ENCODE data around the gene AOPEP.

Gene AOPEP

DNA sequence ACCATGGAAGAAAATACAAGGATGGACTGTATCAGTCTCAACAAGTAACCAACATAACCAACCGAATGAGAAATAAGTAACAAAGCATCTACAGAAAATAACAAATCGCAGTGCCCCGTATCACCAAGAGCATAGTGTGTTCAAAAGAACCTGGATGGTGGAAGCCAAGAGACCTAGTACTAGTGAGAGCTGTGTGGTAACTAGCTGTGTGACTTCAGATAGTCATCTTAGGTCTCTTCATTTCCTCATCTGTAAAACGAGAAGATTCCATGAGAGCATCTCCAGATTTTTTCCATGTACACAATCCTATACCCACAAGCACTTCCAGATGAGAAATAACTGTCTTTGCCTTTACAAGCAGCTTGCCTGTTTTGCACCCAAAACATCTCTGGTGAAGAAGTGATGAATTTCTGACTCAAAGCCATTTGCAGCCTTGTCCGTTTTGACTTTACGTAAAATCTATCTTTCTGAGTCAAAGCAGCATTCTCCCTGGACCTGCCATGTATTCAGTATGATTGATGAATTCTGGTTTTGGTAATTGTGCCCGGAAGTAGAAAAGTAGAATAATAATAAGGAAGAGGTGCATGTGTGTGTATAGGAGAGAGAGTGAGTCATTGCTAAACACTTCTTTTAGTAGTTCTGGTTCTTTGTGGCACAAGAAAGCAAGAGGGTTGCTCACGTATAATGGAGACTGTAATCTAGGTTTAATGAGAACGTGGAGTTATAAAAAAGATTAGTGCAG, 41.0 kb downstream of the AOPEP start:
- H3K36me3 ChIP-seq (ENCODE audit: control insufficient read depth in 1 of 2, insufficient read depth in 2 of 2, low read length in 2 of 2) = no peaks in the 10 kb centered on the region
- no peak overlapping the region for H3K27ac ChIP-seq (ENCODE audit: low read length)
- H3K27me3 ChIP-seq (ENCODE audit: low read depth, low read length) = no peaks in the 10 kb centered on the region
- no peak overlapping the region for H3K4me3 ChIP-seq (ENCODE audit: low read depth in 1 of 2, low read length in 2 of 2)
- H3K4me1 ChIP-seq (ENCODE audit: control insufficient read depth in 1 of 2, insufficient read depth in 2 of 2, low read length in 2 of 2) = no peaks in the 10 kb centered on the region
- H3K9me3 ChIP-seq (ENCODE audit: control insufficient read depth in 1 of 2, low read length in 2 of 2) = no peaks in the 10 kb centered on the region

DNA sequence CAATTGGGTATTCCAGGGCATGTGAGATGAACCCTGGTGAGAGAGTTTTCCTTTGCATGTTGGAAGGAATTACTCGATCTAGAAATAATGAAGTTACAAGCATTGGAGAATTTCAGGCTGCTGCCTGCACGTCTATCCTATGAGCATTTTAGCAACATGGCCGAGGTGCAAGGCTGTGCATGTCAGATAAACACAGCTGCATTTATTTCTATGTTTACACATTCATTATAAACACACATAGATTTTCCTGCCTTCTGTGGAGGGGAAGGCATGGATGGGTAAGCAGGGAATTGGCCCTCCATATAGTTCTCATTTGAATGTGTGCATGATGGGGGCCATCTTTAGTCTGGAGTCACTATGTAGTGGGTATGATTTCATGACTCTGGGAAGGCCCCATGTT, 42.3 kb downstream of the AOPEP start:
- Histone ChIP-seq H3K27ac (ENCODE audit: low read length) (no peak overlapping the region), H3K4me3 (ENCODE audit: low read depth in 1 of 2, low read length in 2 of 2) (no peak overlapping the region), H3K36me3 (ENCODE audit: control insufficient read depth in 1 of 2, insufficient read depth in 2 of 2, low read length in 2 of 2) (no peaks in the 10 kb centered on the region), H3K27me3 (ENCODE audit: low read depth, low read length) (no peaks in the 10 kb centered on the region), H3K4me1 (ENCODE audit: control insufficient read depth in 1 of 2, insufficient read depth in 2 of 2, low read length in 2 of 2) (peaks cover 0 to 7% of the 10 kb centered on the region in 2 donors), H3K9me3 (ENCODE audit: control insufficient read depth in 1 of 2, low read length in 2 of 2) (no peaks in the 10 kb centered on the region)

DNA sequence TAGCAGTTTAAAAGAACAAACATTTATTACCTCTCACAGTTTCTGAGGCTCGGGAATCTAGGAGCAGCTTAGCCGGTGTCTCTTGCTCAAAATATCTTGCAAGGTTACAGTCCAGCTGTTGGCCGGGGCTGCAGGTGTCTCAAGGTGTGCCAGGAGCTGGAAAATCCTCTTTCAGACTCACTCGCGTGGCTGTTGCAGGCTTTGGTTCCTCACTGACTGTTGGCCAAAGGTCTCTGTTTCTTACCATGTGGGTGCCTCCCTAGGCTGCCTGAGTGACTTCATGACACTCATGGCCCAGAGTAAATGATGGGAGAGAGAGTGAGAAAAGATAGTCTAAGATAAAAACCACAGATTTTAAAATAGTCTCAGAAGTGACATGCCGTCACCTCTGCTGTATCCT, 43.8 kb downstream of the AOPEP start:
- H3K4me1 ChIP-seq (ENCODE audit: control insufficient read depth in 1 of 2, insufficient read depth in 2 of 2, low read length in 2 of 2) = peaks cover 0 to 7% of the 10 kb centered on the region in 2 donors
- no peaks in the 10 kb centered on the region for H3K9me3 ChIP-seq (ENCODE audit: control insufficient read depth in 1 of 2, low read length in 2 of 2)
- H3K4me3 ChIP-seq (ENCODE audit: low read depth in 1 of 2, low read length in 2 of 2) = no peak overlapping the region
- no peaks in the 10 kb centered on the region for H3K27me3 ChIP-seq (ENCODE audit: low read depth, low read length)
- H3K27ac ChIP-seq (ENCODE audit: low read length) = no peak overlapping the region
- H3K36me3 ChIP-seq (ENCODE audit: control insufficient read depth in 1 of 2, insufficient read depth in 2 of 2, low read length in 2 of 2) = no peaks in the 10 kb centered on the region

DNA sequence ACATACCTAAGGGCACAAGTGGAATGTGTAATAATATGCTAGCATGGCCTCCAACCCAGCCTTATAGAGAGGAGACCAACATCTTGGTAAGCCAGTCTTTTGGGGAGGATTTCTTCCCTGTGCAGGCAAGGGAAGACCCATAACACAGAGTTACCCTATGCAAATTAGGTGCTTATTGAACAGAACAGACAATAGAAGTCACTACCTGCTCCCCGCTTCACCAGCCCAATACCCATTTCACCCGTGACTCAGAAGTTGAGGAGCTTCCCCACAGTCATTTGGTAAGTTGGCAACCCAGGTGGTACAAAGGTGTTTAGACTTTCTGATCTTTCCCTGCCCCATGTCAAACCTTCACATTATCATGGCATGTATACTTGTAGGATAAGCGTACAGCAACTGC, 44.6 kb downstream of the AOPEP start:
- H3K9me3 ChIP-seq (ENCODE audit: control insufficient read depth in 1 of 2, low read length in 2 of 2) = no peaks in the 10 kb centered on the region
- no peaks in the 10 kb centered on the region for H3K27me3 ChIP-seq (ENCODE audit: low read depth, low read length)
- no peak overlapping the region for H3K4me3 ChIP-seq (ENCODE audit: low read depth in 1 of 2, low read length in 2 of 2)
- H3K36me3 ChIP-seq (ENCODE audit: control insufficient read depth in 1 of 2, insufficient read depth in 2 of 2, low read length in 2 of 2) = no peaks in the 10 kb centered on the region
- peaks cover 0 to 7% of the 10 kb centered on the region in 2 donors for H3K4me1 ChIP-seq (ENCODE audit: control insufficient read depth in 1 of 2, insufficient read depth in 2 of 2, low read length in 2 of 2)
- no peak overlapping the region for H3K27ac ChIP-seq (ENCODE audit: low read length)

DNA sequence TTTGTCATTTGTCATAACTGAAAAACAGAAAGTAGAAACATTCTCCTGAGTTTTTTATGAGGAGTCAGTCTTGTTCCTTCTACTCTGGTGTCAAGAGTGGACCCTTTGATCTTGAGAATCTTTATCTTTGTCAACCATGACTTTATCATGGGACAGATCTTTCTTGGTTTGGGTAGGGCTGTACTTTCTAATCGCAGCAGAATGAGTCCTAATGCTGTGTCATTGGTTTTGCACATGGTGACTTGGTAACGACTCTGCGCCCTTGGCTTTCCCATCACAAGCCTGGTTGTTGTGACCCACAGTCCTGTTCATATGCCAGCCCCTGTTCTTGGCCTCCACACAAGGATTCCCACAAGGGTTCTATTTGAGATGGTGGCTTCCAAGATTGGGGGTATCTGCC, 45.6 kb downstream of the AOPEP start:
- Histone ChIP-seq H3K4me1 (ENCODE audit: control insufficient read depth in 1 of 2, insufficient read depth in 2 of 2, low read length in 2 of 2) (peaks cover 0 to 7% of the 10 kb centered on the region in 2 donors), H3K27ac (ENCODE audit: low read length) (no peak overlapping the region), H3K27me3 (ENCODE audit: low read depth, low read length) (no peaks in the 10 kb centered on the region), H3K4me3 (ENCODE audit: low read depth in 1 of 2, low read length in 2 of 2) (no peak overlapping the region), H3K9me3 (ENCODE audit: control insufficient read depth in 1 of 2, low read length in 2 of 2) (no peaks in the 10 kb centered on the region), H3K36me3 (ENCODE audit: control insufficient read depth in 1 of 2, insufficient read depth in 2 of 2, low read length in 2 of 2) (no peaks in the 10 kb centered on the region)

DNA sequence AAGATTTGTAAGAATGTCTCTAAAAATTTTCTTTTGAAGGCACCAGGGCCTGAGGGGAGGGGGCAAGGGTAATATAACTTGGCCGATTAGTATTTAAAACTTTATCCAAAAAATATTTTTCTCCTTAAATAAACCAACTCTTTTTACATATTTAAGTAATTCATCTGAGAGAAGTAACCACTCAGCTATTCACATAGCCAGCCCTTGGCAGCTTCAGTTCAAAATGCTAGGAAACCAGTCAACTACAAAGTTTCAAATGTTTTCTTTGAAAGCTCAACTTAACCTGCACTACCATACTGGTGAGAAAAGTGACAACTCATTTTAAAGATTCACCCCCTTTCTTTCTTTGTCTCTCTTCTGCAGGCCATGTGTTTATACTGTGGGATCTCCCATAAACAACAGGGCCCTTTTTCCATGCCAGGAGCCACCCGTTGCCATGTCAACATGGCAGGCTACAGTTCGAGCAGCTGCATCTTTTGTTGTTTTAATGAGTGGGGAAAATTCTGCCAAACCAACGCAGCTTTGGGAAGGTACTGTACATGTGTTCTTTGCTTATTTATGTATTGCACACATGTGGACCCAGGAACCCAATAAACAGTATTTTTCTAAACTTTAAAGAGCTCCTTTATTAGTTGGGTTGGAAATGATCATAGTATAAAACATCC, 46.3 kb downstream of the AOPEP start:
- Histone ChIP-seq H3K36me3 (ENCODE audit: control insufficient read depth in 1 of 2, insufficient read depth in 2 of 2, low read length in 2 of 2) (no peaks in the 10 kb centered on the region), H3K4me3 (ENCODE audit: low read depth in 1 of 2, low read length in 2 of 2) (no peak overlapping the region), H3K9me3 (ENCODE audit: control insufficient read depth in 1 of 2, low read length in 2 of 2) (no peaks in the 10 kb centered on the region), H3K27ac (ENCODE audit: low read length) (no peak overlapping the region), H3K4me1 (ENCODE audit: control insufficient read depth in 1 of 2, insufficient read depth in 2 of 2, low read length in 2 of 2) (peaks cover 0 to 7% of the 10 kb centered on the region in 2 donors), H3K27me3 (ENCODE audit: low read depth, low read length) (no peaks in the 10 kb centered on the region)

DNA sequence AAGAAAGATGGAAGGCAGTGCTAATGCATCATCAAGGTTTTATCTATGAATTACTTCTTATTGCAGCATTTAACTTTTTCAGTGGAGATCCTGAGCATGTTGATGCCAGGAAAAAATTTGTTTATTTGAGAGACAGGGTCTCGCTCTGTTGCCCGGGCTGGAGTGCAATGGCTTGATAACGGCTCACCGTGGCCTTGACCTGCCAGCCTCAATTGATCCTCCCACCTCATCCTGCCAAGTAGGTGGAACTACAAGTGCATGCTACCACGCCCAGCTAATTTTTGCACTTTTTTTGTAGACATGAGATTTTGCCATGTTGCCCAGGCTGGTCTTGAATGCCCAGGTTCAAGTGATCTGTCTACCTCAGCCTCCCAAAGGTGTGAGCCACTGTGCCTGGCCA, 47.2 kb downstream of the AOPEP start:
- H3K27ac ChIP-seq (ENCODE audit: low read length) = no peak overlapping the region

DNA sequence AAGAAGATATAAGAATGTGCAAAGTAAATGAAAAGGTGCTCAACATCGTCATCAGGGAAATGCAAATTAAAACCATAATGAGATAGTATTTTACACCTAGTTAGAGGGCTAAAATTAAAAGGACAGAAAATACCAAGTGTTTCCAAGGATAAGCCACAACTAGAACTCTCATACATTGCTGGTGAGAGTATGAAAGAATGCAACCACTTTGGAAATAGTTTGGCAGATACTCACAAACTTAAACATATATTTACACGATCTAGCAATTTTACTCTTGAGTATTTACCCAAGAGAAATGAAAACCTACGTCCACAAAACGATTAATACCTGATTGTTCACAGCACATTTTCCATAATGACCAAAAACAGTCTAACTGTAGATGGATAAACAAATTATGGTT, 51.5 kb downstream of the AOPEP start:
- H3K27ac ChIP-seq (ENCODE audit: low read length) = no peak overlapping the region
- H3K4me3 ChIP-seq (ENCODE audit: low read depth in 1 of 2, low read length in 2 of 2) = no peak overlapping the region
- no peaks in the 10 kb centered on the region for H3K9me3 ChIP-seq (ENCODE audit: control insufficient read depth in 1 of 2, low read length in 2 of 2)
- peaks cover 0 to 4% of the 10 kb centered on the region in 2 donors for H3K4me1 ChIP-seq (ENCODE audit: control insufficient read depth in 1 of 2, insufficient read depth in 2 of 2, low read length in 2 of 2)
- no peaks in the 10 kb centered on the region for H3K36me3 ChIP-seq (ENCODE audit: control insufficient read depth in 1 of 2, insufficient read depth in 2 of 2, low read length in 2 of 2)
- H3K27me3 ChIP-seq (ENCODE audit: low read depth, low read length) = no peaks in the 10 kb centered on the region

More for the DNA sequence above, 47.2 kb downstream of the AOPEP start:
- no peaks in the 10 kb centered on the region for H3K9me3 ChIP-seq (ENCODE audit: control insufficient read depth in 1 of 2, low read length in 2 of 2)
- no peak overlapping the region for H3K4me3 ChIP-seq (ENCODE audit: low read depth in 1 of 2, low read length in 2 of 2)
- H3K4me1 ChIP-seq (ENCODE audit: control insufficient read depth in 1 of 2, insufficient read depth in 2 of 2, low read length in 2 of 2) = peaks cover 0 to 7% of the 10 kb centered on the region in 2 donors
- H3K36me3 ChIP-seq (ENCODE audit: control insufficient read depth in 1 of 2, insufficient read depth in 2 of 2, low read length in 2 of 2) = no peaks in the 10 kb centered on the region
- H3K27me3 ChIP-seq (ENCODE audit: low read depth, low read length) = no peaks in the 10 kb centered on the region

DNA sequence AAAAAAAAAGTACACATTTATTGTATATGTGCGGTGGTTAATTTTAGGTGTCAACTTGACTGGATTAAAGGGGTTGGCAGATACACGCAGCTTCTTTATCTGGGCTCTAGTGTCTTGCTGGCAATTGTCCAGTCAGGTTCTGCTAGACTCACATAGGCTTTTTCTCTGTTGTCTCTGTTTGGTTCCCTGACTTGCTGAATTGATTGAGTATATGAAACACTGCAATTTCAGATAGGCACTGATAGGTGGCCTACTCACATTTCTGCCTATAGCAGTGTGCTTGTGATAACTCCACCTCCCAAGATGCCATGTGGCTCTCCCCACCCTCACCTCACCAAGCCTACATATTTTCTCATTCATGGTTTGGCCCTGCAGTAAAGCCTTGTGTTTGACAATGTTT, 52.5 kb downstream of the AOPEP start:
- Histone ChIP-seq H3K4me1 (ENCODE audit: control insufficient read depth in 1 of 2, insufficient read depth in 2 of 2, low read length in 2 of 2) (peaks cover 0 to 4% of the 10 kb centered on the region in 2 donors), H3K27me3 (ENCODE audit: low read depth, low read length) (no peaks in the 10 kb centered on the region), H3K27ac (ENCODE audit: low read length) (no peak overlapping the region), H3K36me3 (ENCODE audit: control insufficient read depth in 1 of 2, insufficient read depth in 2 of 2, low read length in 2 of 2) (no peaks in the 10 kb centered on the region), H3K9me3 (ENCODE audit: control insufficient read depth in 1 of 2, low read length in 2 of 2) (no peaks in the 10 kb centered on the region), H3K4me3 (ENCODE audit: low read depth in 1 of 2, low read length in 2 of 2) (no peak overlapping the region)

DNA sequence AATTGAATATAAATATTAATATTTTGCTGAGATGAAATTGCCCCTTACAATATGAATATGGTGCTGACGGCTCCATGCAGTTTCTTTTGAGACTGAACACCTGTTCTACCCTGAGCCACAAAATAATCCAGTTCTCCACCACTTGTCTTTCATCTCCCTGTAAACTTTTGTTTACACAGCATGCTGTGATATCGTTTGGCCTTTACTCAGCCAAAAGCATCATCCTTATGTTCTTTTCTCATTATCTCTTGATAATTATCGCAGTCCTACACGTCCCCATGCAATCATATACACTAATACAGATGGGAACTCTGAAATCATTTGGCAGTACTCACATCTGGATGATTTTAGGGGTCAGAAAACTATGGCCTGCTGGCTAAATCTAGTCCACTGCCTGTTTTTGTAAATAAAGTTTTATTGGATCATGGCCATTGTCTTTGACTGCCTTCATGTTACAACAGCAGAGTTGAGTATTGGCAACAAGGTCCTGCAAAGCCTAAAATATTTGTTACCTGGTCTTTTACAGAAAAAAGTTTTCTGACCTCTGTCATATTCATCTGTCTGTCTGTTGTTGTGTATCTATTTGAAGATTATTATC, 53.3 kb downstream of the AOPEP start:
- H3K4me3 ChIP-seq (ENCODE audit: low read depth in 1 of 2, low read length in 2 of 2) = no peak overlapping the region
- peaks cover 0 to 4% of the 10 kb centered on the region in 2 donors for H3K4me1 ChIP-seq (ENCODE audit: control insufficient read depth in 1 of 2, insufficient read depth in 2 of 2, low read length in 2 of 2)
- H3K36me3 ChIP-seq (ENCODE audit: control insufficient read depth in 1 of 2, insufficient read depth in 2 of 2, low read length in 2 of 2) = no peaks in the 10 kb centered on the region
- H3K27ac ChIP-seq (ENCODE audit: low read length) = no peak overlapping the region
- H3K27me3 ChIP-seq (ENCODE audit: low read depth, low read length) = no peaks in the 10 kb centered on the region
- no peaks in the 10 kb centered on the region for H3K9me3 ChIP-seq (ENCODE audit: control insufficient read depth in 1 of 2, low read length in 2 of 2)

DNA sequence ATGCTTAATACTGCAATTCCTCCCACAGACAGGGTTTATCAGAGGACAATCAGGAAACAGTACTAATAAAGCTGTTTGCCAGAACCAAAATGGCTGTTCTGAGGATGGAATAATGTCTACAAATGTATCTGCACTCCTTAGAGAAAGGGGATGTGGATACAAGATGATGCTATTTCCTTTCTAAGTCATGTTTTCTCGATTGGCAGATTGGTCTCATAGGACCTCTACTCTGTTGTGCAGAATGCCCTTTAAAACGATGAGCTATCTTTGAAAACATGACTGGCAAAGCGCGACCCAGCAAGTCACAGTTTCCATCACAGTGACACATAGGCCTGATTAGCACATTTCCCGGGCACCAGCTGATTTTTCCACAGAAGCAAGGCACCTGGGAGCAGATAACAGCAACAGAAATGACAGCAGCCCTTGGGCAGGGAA, 54.0 kb downstream of the AOPEP start:
- H3K4me3 ChIP-seq (ENCODE audit: low read depth in 1 of 2, low read length in 2 of 2) = no peak overlapping the region
- no peak overlapping the region for H3K27ac ChIP-seq (ENCODE audit: low read length)
- no peaks in the 10 kb centered on the region for H3K27me3 ChIP-seq (ENCODE audit: low read depth, low read length)
- H3K4me1 ChIP-seq (ENCODE audit: control insufficient read depth in 1 of 2, insufficient read depth in 2 of 2, low read length in 2 of 2) = peaks cover 0 to 4% of the 10 kb centered on the region in 2 donors
- no peaks in the 10 kb centered on the region for H3K36me3 ChIP-seq (ENCODE audit: control insufficient read depth in 1 of 2, insufficient read depth in 2 of 2, low read length in 2 of 2)
- no peaks in the 10 kb centered on the region for H3K9me3 ChIP-seq (ENCODE audit: control insufficient read depth in 1 of 2, low read length in 2 of 2)
